ENCODE data around the gene VTCN1. TPM values are rescaled to one million over a fixed set of nuclear protein-coding genes. Genes with fewer than 3 reads are reported as not detected.

VTCN1 gene
- total and polyA plus RNA-seq, 2 of the 8 experiments (the other 6 are each of a cell fraction or from before 2014, with no cell fraction given) = 0.32 TPM; not detected in 1

GRCh38 chr1:117098287-117098890 is 112.3 kb downstream of the VTCN1 start:
- H4K8ac ChIP-seq (ENCODE audit: extremely low read depth, insufficient read depth, low read length) = no peak overlapping the region
- no peaks in the 10 kb centered on the region for H3K79me2 ChIP-seq (ENCODE audit: control insufficient read depth in 1 of 2, insufficient read depth in 2 of 2, low read length in 2 of 2)
- no peak overlapping the region for H3K56ac ChIP-seq (replicated peaks; ENCODE audit: insufficient read length, low read depth, low read length)
- H3K18ac ChIP-seq (ENCODE audit: extremely low read depth, low read length) = no peak overlapping the region
- H3K9ac ChIP-seq (replicated peaks in 1 of 4; ENCODE audit: extremely low read depth in 1 of 4, low read depth in 3 of 4, low read length in 3 of 4) = no peak overlapping the region
- POLR2A ChIA-PET (ENCODE audit: partially characterized antibody) = interaction anchor here (1.1 to 1.2 kb wide), 2 partner anchors 12 to 188 kb away, joined by 3 to 4 read pairs; no protein-coding TSS in a partner anchor
- H3K23me2 ChIP-seq (ENCODE audit: low read depth, low read length) = no peaks in the 10 kb centered on the region
- no peaks in the 10 kb centered on the region for H3K27me3 ChIP-seq (replicated peaks in 1 of 4; ENCODE audit: control insufficient read depth in 3 of 4, extremely low read depth in 1 of 4, insufficient read depth in 3 of 4, low read length in 3 of 4)
- H2BK120ac ChIP-seq (replicated peaks; ENCODE audit: low read depth, low read length) = no peak overlapping the region
- H4K91ac ChIP-seq (replicated peaks; ENCODE audit: insufficient read length, low read length) = no peak overlapping the region
- H2BK20ac ChIP-seq (ENCODE audit: low read length) = no peak overlapping the region
- DNase-seq (ENCODE audit: low read depth in 1 of 2, low spot score in 2 of 2) (no peak), FAIRE-seq (no peak)
- H3K9me3 ChIP-seq (ENCODE audit: insufficient read depth in 2 of 2, low read depth in 1 of 2, low read length in 1 of 2) = no peaks in the 10 kb centered on the region
- no peak overlapping the region for H2BK12ac ChIP-seq (ENCODE audit: low read depth, low read length)
- no peak overlapping the region for H2AFZ ChIP-seq (ENCODE audit: low read length)
- peaks cover 42 to 86% (median 76%) of the 10 kb centered on the region in 4 experiments for H3K36me3 ChIP-seq (ENCODE audit: control insufficient read depth in 2 of 4, insufficient read depth in 4 of 4, low read length in 3 of 4)
- no peak overlapping the region for H3K27ac ChIP-seq (ENCODE audit: low read depth, low read length)
- WGBS, 2 experiments (ENCODE audit: extremely low coverage in 1 of 2, insufficient coverage in 1 of 2, insufficient read length in 1 of 2, insufficient replicate concordance in 2 of 2, low coverage in 1 of 2, low lambda C conversion rate in 2 of 2, missing lambda C conversion rate in 1 of 2) = 91% methylated on average over 4 of the region's 4 CpGs; no CpG with 5 or more reads in 1 of the 2 experiments
- no peak for TF ChIP-seq FOSL1 (IDR thresholded peaks at IDR 0.05; ENCODE audit: insufficient read depth, low read depth, low read length)
- TF ChIP-seq USF2 (IDR thresholded peaks at IDR 0.05; ENCODE audit: low read length) = no peak
- no peak for TF ChIP-seq RBBP5 (IDR thresholded peaks at IDR 0.05; ENCODE audit: borderline replicate concordance, low read depth, low read length)
- no peak for TF ChIP-seq SUZ12 (IDR thresholded peaks at IDR 0.05; ENCODE audit: low read length)
- no peak for TF ChIP-seq CHD2 (IDR thresholded peaks at IDR 0.05; ENCODE audit: low read length)
- no peak for TF ChIP-seq CTCF (IDR thresholded peaks at IDR 0.05; ENCODE audit: control extremely low read depth in 1 of 3, insufficient read depth in 1 of 3, low read depth in 1 of 3, low read length in 3 of 3)
- TF ChIP-seq TAF7 (optimal IDR thresholded peaks at IDR 0.05; ENCODE audit: borderline replicate concordance, low read depth, low read length) = no peak
- no peak for TF ChIP-seq BCL11A (IDR thresholded peaks at IDR 0.05; ENCODE audit: low read depth in 2 of 2, low read length in 2 of 2)
- TF ChIP-seq SIN3A (conservative IDR thresholded peaks at IDR 0.05 in 1 of 2, IDR thresholded peaks at IDR 0.05 in 1 of 2; ENCODE audit: low read depth in 1 of 2, low read length in 2 of 2) = no peak
- no peak overlapping the region for H3K4ac ChIP-seq (replicated peaks; ENCODE audit: insufficient read length, low read depth, low read length)
- H2BK15ac ChIP-seq (ENCODE audit: low read length) = no peak overlapping the region
- no peak overlapping the region for H3K14ac ChIP-seq (ENCODE audit: insufficient read length)
- H3K23ac ChIP-seq (ENCODE audit: insufficient read length) = no peak overlapping the region
- H4K20me1 ChIP-seq (replicated peaks in 1 of 2; ENCODE audit: control insufficient read depth in 1 of 2, insufficient read depth in 2 of 2, low read length in 2 of 2) = peaks cover 0 to 2% of the 10 kb centered on the region in 2 experiments
- no peak overlapping the region for H3K4me2 ChIP-seq (ENCODE audit: insufficient read depth in 1 of 2, low read depth in 2 of 2, low read length in 2 of 2)
- no peaks in the 10 kb centered on the region; a peak in 1 of 7 replicates for H3K4me1 ChIP-seq (replicated peaks in 1 of 4; ENCODE audit: control insufficient read depth in 3 of 4, insufficient read depth in 4 of 4, low read length in 3 of 4)
- CTCF ChIA-PET (ENCODE audit: partially characterized antibody) = interaction anchor here (0.9 to 1.2 kb wide), 5 partner anchors 14 to 188 kb away, joined by 3 read pairs; no protein-coding TSS in a partner anchor
- H3K79me1 ChIP-seq (ENCODE audit: low read depth, low read length) = no peaks in the 10 kb centered on the region
- no peak overlapping the region for H2AK5ac ChIP-seq (ENCODE audit: low read depth, low read length)
- H2BK5ac ChIP-seq (ENCODE audit: low read depth, low read length) = no peak overlapping the region
- no peak overlapping the region for H3K4me3 ChIP-seq (ENCODE audit: extremely low read depth in 1 of 4, insufficient read depth in 2 of 4, low read depth in 3 of 4, low read length in 4 of 4)
- no peak overlapping the region for H4K5ac ChIP-seq (ENCODE audit: insufficient read length, low read depth, low read length)

Data from H1 (cell line).